GM12878 (cell line): ENCODE data around the gene FADS1. TPM values are rescaled to one million over a fixed set of nuclear protein-coding genes. Genes with fewer than 3 reads are reported as not detected.

Experiments
- ATAC-seq: fragments of 200-7000 bp; cut with Tn5 transposase; 3 replicates; pipeline ENCODE4 v1.9.1; 2020; ENCODE audit warnings: mild to moderate bottlenecking, moderate library complexity
- BruUV-seq: library from RNA; stranded (reverse); fragments of 400-500 nt; replicated peaks from 2 replicates; lab custom pipeline; 2021; lab: Mats Ljungman, UMichigan
- CTCF ChIA-PET: fragments of 300-600 bp; sonication (Branson Sonifier 250); formaldehyde crosslinking; extraction: SDS; loops from one replicate; lab custom pipeline; 2021; ENCODE audit warnings: inconsistent platforms; lab: Yijun Ruan, JAX
- POLR2A ChIA-PET: fragments of 350-600 bp; formaldehyde crosslinking; extraction: SDS; loops from one replicate; lab custom pipeline; 2021; ENCODE audit warnings: inconsistent platforms; lab: Charles Lee
- RAD21 ChIA-PET: fragments of 300-600 bp; sonication (Branson Sonifier 250); formaldehyde crosslinking; loops from one replicate; lab custom pipeline; 2023; ENCODE audit warnings: antibody characterized with exemption; ENCODE audit not compliant: unreplicated experiment; lab: Charles Lee
- SMC1A ChIA-PET: fragments of 300-600 bp; sonication (Branson Sonifier 250); formaldehyde crosslinking; loops from one replicate; lab custom pipeline; 2023; ENCODE audit not compliant: unreplicated experiment, uncharacterized antibody; lab: Charles Lee
- DNase-seq: peaks from one replicate; pipeline ENCODE4 v3.0.0-alpha.2; 2011; ENCODE audit warnings: low read depth, low spot score
- FAIRE-seq: peaks from 3 replicates; lab custom pipeline; 2011; peaks lifted over from hg19 to GRCh38; lab: Jason Lieb, UNC
- H2AFZ ChIP-seq: 2 replicates; pipeline ENCODE4 v1.6.0; 2011; ENCODE audit warnings: low read depth, low read length, control low read depth; ENCODE audit not compliant: control insufficient read depth
- H3K27ac ChIP-seq: 2 replicates; pipeline ENCODE4 v1.5.1; 2011; ENCODE audit warnings: control low read depth; ENCODE audit not compliant: control insufficient read depth, insufficient read depth
- H3K27me3 ChIP-seq, 2 experiments: replicated peaks in 1 of 2; 2 replicates each; pipeline versions ENCODE4 v1.6.0 to v1.6.1; 2011; ENCODE audit warnings: low read length in 1 of 2; ENCODE audit not compliant: control insufficient read depth in 2 of 2, insufficient read depth in 2 of 2
- H3K36me3 ChIP-seq, 2 experiments: 2 replicates each; pipeline ENCODE4 v1.5.1; 2011; ENCODE audit warnings: low read length in 1 of 2; ENCODE audit not compliant: control insufficient read depth in 2 of 2, insufficient read depth in 2 of 2
- H3K4me1 ChIP-seq: 2 replicates; pipeline ENCODE4 v1.6.1; 2011; ENCODE audit warnings: mild to moderate bottlenecking, low read length, moderate library complexity, mixed read lengths; ENCODE audit not compliant: control insufficient read depth, insufficient read depth
- H3K4me2 ChIP-seq: 2 replicates; pipeline ENCODE4 v1.6.0; 2011; ENCODE audit warnings: control low read depth; ENCODE audit not compliant: control insufficient read depth, insufficient read depth
- H3K4me3 ChIP-seq: fragments of 200-600 bp; sonication (generic); 2 replicates; pipeline ENCODE4 v1.5.1; 2016
- H3K79me2 ChIP-seq: 2 replicates; pipeline ENCODE4 v1.6.0; 2011; ENCODE audit warnings: low read length; ENCODE audit not compliant: control insufficient read depth, insufficient read depth
- H3K9ac ChIP-seq: 2 replicates; pipeline ENCODE4 v1.8.0; 2011; ENCODE audit warnings: low read length, control low read depth, mixed read lengths; ENCODE audit not compliant: control insufficient read depth, insufficient read depth
- H3K9me3 ChIP-seq: replicated peaks from 3 replicates; pipeline ENCODE4 v1.5.1; 2011; ENCODE audit warnings: mild to moderate bottlenecking, low read length; ENCODE audit not compliant: control insufficient read depth, insufficient read depth
- H4K20me1 ChIP-seq: 2 replicates; pipeline ENCODE4 v1.6.0; 2011; ENCODE audit not compliant: control insufficient read depth, insufficient read depth
- BCL11A ChIP-seq: IDR thresholded peaks from 2 replicates; pipeline ENCODE4 v1.6.1; 2011; ENCODE audit warnings: low read depth, low read length
- BCLAF1 ChIP-seq: fragments of 450-650 bp; IDR thresholded peaks from 2 replicates; pipeline ENCODE4 v1.6.1; 2017; ENCODE audit warnings: antibody characterized with exemption, mild to moderate bottlenecking, moderate library complexity
- CBX3 ChIP-seq: fragments of 200-600 bp; sonication (generic); IDR thresholded peaks from 2 replicates; pipeline ENCODE4 v1.6.1; 2016; ENCODE audit warnings: low read depth, borderline replicate concordance
- GATAD2B ChIP-seq: fragments of 450-650 bp; conservative IDR thresholded peaks from 2 replicates; pipeline ENCODE4 v1.6.1; 2017; ENCODE audit warnings: low read depth, mild to moderate bottlenecking, moderate library complexity
- MAX ChIP-seq: IDR thresholded peaks from 2 replicates; pipeline ENCODE4 v1.6.1; 2012; ENCODE audit warnings: low read depth, low read length, improper control_type of control experiment
- NR2F1 ChIP-seq: fragments of 450-650 bp; conservative IDR thresholded peaks from 2 replicates; pipeline ENCODE4 v1.6.1; 2017; ENCODE audit warnings: mild to moderate bottlenecking
- RFX5 ChIP-seq: IDR thresholded peaks from 2 replicates; pipeline ENCODE4 v1.6.1; 2011; ENCODE audit warnings: low read depth, low read length, improper control_type of control experiment
- WGBS: methylation state at CpG from one replicate; pipeline ENCODE4 v1.1.6; 2016; ENCODE audit warnings: low lambda C conversion rate; ENCODE audit not compliant: insufficient replicate concordance, insufficient coverage; ENCODE audit errors: missing lambda C conversion rate; 5-methylcytosine and 5-hydroxymethylcytosine counted together
- in situ Hi-C: fragments of 300-500 bp; cut with MboI; formaldehyde crosslinking; loops from 9 replicates; pipeline ENCODE4 v1.14.3; 2018; ENCODE audit warnings: mixed read lengths
- intact Hi-C: fragments of 100-400 bp; cut with micrococcal nuclease; formaldehyde crosslinking; loops from one replicate; pipeline ENCODE4 v1.14.2; 2022; ENCODE audit not compliant: unreplicated experiment
- polyA plus RNA-seq, 11 experiments: library from polyadenylated mRNA; depleted of rRNA in 4 of 11; unstranded in 6 of 11; stranded (reverse) in 5 of 11; fragments of >200 nt; fragmentation: Nextera tagmentation in 4 of 11; fragmentation: Illumina TruSeq in 1 of 11; extraction: Ambion mirVana in 4 of 11; extraction: Trizol in 1 of 11; gene quantifications; 1 replicate in 1 of 11; 2 replicates in 10 of 11; pipeline versions ENCODE4 v1.2.1 to v1.2.3, GENCODE V29; 2011 to 2016; ENCODE audit warnings: inconsistent platforms in 2 of 11, missing spikeins in 2 of 11, low read depth in 1 of 11
- total RNA-seq, 4 experiments: library from RNA; depleted of rRNA in 3 of 4; stranded (reverse); fragments of >200 nt in 3 of 4; fragmentation: Illumina TruSeq in 1 of 4; extraction: Trizol in 1 of 4; gene quantifications; 2 replicates each; pipeline versions ENCODE4 v1.2.1 to v1.2.3, GENCODE V29; 2013 to 2021

The FADS1 gene
- total and polyA plus RNA-seq, 10 of the 15 experiments (the other 5 are each of a cell fraction or from before 2014, with no cell fraction given), result 8.8 to 73.9 (median 39.0) TPM

GRCh38 chr11:61753672-61754071, 63.1 kb downstream of the FADS1 start:
- H3K4me2 ChIP-seq, result no peak overlapping the region
- no peak overlapping the region for H3K4me3 ChIP-seq
- DNase-seq (no peak), FAIRE-seq (no peak)
- no peaks in the 10 kb centered on the region for H3K79me2 ChIP-seq
- H3K36me3 ChIP-seq, result no peaks in the 10 kb centered on the region
- no TSS peak for BruUV-seq
- POLR2A ChIA-PET, result interaction anchor here (0.8 to 8.0 kb wide), 5 partner anchors 12 to 212 kb away, joined by 3 to 60 read pairs (median 5); partner anchors contain the start of genes FADS2, FEN1 and TMEM258
- H3K9ac ChIP-seq, result no peak overlapping the region
- H3K9me3 ChIP-seq, result no peaks in the 10 kb centered on the region
- SMC1A ChIA-PET, result interaction anchor here (0.8 to 3.6 kb wide), 6 partner anchors 22 to 43 kb away, joined by 3 to 15 read pairs (median 5); partner anchors contain the start of gene FEN1
- H3K27ac ChIP-seq, result no peak overlapping the region
- H3K4me1 ChIP-seq, result peaks cover 8% of the 10 kb centered on the region
- H4K20me1 ChIP-seq, result no peaks in the 10 kb centered on the region
- TF ChIP-seq BCL11A (no peak), CBX3 (no peak), MAX (no peak), BCLAF1 (no peak), NR2F1 (no peak), RFX5 (no peak), GATAD2B (no peak)
- TF ChIP-seq, all 136 proteins: peak for 0
- WGBS, result 49% methylated on average over 5 of the region's 5 CpGs
- no peak overlapping the region for H2AFZ ChIP-seq
- in situ Hi-C loops, result no loop called here
- peaks cover 0 to 4% of the 10 kb centered on the region in 2 experiments; a peak in 1 of 4 replicates for H3K27me3 ChIP-seq
- CTCF ChIA-PET, result interaction anchor here (0.6 to 4.6 kb wide), 10 partner anchors 10 to 328 kb away, joined by 3 to 35 read pairs (median 4); partner anchors contain the start of genes FEN1 and TMEM258
- ATAC-seq, result no peak
- RAD21 ChIA-PET, result interaction anchor here (0.9 to 1.3 kb wide), 6 partner anchors 22 to 44 kb away, joined by 3 to 7 read pairs (median 4); no protein-coding TSS in a partner anchor
- intact Hi-C loops, result no loop called here
